Stimulated activated CD8-positive, alpha-beta memory T cell treated with anti-CD3 and anti-CD28 coated beads, Interleukin-7, amount 100 ng/mL, for 1 hour (primary cell): ENCODE measurements around the gene SIX3.

Experiments used
- DNase-seq, 2 donors: peaks; one replicate each; pipeline ENCODE4 v3.0.0-alpha.2; 2020; ENCODE audit warnings: low read depth in 2 of 2

SIX3 gene

GRCh38 chr2:44941551-44942234, at the start of gene SIX3:
TSS of gene SIX3 (plus strand) at chr2:44941702. CDS start at chr2:44942105, 403 bp downstream.
- DNase-seq: no peak

DNA sequence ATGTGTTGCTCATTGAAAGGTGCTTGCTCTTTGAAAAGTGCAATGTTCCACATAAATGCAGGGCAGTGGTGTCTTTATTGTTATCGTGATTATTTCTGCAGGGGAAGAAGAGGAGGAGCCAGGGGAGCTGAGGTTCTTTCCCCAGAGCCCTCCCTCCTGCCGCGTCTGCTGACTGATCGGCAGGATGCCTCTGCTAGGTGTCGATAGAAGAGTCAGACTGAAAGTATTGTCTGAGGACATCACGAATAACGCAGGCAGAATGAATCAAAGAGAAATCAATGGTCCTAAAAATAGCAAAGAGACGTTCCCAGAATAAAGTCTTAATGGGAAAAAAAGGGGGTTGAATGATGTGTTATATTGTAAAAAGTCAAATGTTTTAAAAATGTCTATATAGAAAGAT, 47.4 kb upstream of the SIX3 start:
- no peak for DNase-seq

GRCh38 chr2:44895061-44895460, 46.4 kb upstream of the SIX3 start:
- DNase-seq: no peak

- no peak for DNase-seq
Observed at GRCh38 chr2:44897406-44897805, 44.1 kb upstream of the SIX3 start.

DNA sequence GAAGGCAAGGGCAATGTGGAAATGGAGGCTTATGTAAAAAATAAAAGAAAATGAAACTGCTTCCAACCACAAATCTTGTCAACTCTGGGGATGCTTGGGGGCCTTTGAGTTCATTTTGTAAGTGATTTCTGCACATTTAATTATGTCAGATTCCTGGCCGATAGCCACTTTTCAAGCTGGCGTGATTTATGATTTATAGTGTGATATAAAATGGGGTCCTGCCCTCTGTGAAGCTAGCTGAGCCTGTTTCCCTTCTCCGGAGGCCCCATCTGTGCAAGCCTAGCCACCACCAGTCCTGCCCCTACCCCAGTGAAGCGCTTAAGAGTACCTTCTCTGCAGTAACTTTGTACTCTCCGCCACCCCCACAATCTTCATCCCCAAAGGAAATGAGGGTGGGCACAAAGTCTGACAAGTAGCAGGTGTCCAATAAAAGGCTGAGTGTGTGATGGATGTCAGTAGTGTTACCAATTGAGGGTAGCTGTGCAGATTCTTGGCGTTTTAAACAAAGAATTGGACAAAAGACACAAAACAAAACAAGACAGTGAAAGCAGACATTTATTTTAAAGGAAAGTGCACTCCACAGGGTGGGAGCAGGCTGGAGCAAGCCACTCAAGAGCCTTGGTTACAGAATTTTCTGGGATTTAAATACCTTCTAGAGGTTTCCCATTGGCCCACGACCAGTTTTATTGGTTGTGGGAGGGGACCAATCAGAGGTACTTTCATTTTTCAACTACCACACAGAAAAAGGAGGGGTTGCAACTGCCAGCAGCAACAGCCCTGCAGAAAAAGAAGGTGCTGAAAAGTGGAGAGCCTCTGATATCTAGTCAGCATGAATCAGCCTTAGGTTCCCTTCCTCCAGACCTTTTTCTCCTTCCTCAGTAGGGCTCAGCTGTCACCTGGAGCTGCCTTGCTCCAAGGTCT, 39.0 kb upstream of the SIX3 start:
- DNase-seq: no peak

DNA sequence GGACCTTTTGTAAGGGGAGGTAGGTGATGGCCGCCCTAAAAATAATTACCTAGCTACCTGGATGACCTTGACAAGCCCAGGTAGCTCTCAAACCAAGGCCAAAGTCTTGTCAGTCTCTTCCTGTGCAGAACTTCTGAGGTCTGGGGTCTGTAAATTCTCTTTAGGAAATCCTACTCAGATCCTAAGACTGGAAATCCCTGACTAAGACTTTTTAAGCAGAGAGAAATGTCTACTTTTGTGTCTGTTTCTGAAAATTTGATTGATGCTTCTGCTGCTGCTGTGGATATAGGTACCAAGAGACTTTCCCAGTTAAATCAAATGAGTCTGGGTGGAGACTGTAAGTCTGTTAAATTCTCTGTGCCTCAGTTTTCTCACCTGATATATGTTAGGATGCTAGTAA, 36.9 kb upstream of the SIX3 start:
- no peak for DNase-seq

GRCh38 chr2:44906972-44907371, 34.5 kb upstream of the SIX3 start:
- no peak for DNase-seq

DNA sequence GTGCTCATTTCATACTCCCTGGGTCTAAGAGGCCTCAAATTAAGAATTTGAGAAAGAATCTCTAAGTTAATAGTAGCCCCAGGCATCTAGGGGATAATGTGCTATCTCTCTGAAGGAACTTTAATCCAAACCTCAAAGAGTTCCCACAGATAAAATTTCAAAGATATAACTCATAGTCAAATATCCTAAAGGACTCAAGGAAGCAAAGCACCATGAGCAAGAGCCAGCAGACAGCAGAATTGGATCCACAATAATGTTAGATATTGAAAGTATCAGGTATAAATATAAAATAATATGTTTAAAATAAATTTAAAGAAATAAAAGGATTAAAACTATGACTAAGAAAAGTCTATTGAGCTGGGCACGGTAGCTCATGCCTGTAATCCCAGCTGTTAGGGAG, 31.7 kb upstream of the SIX3 start:
- DNase-seq: no peak

DNA sequence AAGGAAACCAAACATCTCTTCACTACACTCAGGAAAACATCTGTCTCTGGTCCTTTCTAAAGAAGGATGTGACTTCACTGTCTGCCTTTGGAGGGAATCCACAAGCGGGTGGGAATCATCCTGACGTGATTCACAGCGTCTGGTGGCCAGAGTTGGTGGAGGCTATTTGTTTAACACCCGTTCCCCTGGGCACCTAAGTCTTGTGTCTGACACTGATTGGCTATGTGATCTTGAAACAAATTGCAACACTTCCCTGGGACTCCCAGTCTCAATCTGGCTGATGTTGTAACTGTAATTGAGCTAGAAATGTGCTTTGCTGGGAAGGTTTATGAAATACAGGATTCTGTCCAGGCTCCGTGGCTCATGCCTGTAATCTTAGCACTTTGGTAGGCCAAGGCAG, 28.8 kb upstream of the SIX3 start:
- DNase-seq: no peak

DNA sequence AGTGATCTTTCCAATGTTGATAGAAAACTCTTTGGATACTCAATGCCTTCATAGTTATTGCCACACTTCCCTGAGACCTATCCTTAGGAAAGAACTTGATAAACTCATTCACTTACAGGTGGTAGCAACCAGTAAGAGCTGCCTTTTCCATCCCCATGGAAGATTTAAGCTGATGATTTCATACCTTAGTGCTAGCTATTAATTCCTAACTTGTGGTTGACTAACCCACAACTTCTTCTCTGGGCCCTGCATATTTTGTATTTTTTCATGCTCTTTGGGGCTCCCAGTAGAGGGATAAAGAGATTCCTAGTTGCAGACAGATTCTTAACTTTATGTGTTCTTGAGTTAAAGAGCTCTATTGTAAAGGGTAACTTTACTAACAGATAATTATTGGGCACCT, 25.2 kb upstream of the SIX3 start:
- DNase-seq: no peak

- DNase-seq: no peak
Observed at GRCh38 chr2:44918095-44918775, 23.3 kb upstream of the SIX3 start.

- DNase-seq: no peak
Observed at GRCh38 chr2:44920751-44921150, 20.8 kb upstream of the SIX3 start.

- DNase-seq: no peak
Observed at GRCh38 chr2:44922776-44923175, 18.7 kb upstream of the SIX3 start.

- DNase-seq: no peak
Observed at GRCh38 chr2:44925561-44926136, 15.9 kb upstream of the SIX3 start.

DNA sequence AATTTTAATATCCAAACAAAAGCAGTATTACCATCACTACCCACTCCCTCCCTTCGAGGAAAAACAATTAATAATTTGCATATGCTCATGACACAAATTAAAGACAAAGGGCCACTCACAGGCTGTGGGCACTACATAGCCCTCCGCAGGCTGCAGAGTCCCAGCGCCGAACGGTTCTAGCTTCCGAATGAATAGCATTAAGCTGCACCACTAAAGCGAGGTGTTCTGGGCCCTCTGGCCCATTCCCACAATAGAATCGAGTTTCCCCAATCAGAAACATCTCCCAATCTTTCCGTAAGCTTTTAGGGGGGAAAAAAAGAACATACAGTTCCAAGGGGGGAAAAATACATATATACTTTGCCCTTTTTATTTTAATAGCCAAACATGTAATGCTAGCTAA, 14.5 kb upstream of the SIX3 start:
- DNase-seq: no peak

- no peak for DNase-seq
Observed at GRCh38 chr2:44927985-44928482, 13.5 kb upstream of the SIX3 start.

- DNase-seq: no peak
Observed at GRCh38 chr2:44928483-44929158, 12.9 kb upstream of the SIX3 start.

GRCh38 chr2:44929159-44929734, 12.3 kb upstream of the SIX3 start:
- DNase-seq: no peak

GRCh38 chr2:44929735-44930273, 11.7 kb upstream of the SIX3 start:
- DNase-seq: no peak

DNA sequence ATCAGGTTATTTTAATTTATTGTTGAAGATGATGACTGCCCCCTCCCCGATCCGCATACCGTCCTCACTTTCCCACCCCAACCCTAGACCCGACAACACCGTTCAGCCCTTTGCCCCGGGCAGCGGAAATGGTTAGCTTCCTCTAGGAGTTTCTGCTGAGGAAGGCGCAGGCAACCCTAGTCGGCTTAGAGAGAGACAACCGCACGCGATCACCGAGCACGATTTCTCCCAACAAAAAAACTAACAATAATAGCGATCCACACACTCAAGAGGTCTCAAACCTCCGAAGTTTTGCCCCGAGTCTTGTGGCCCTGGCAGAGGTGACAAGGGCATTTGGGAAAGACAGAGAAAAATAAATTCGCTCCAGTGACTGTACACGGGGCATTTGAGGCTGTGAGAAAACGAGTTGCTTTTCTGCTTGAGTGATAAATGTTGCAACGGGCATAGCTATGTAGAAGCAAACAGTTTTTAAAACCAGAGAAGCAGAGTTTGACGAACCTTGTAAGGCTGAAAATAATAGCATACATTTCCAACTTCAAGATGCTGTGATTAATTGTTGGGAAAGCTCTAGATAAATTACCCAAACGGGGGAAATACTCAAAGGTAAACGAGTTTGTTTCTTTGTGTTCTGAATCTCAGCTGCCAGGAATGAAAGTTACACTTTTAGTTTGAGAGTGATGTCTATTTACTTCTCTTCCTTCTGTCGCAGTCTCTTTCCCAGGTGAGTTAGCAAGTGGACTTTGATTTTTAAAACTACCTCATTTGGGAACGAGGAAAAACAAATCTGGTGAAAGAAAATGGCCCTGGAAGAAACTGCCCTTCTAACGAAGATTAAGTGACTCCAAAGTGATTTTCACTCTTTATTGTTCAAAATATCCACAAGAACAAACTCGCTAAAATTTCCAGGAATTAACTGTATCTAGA, 11.0 kb upstream of the SIX3 start:
- DNase-seq: no peak
